GM12891 (cell line): ENCODE results near the gene TSPAN15.

Source experiments
- PAX5 ChIP-seq: IDR thresholded peaks from 2 replicates; pipeline ENCODE4 v1.6.1; 2011; ENCODE audit warnings: low read length, moderate library complexity, mild to moderate bottlenecking; ENCODE audit not compliant: insufficient read depth, severe bottlenecking
- POLR2A ChIP-seq: IDR thresholded peaks from 2 replicates; pipeline ENCODE4 v1.6.1; 2011; ENCODE audit warnings: low read depth, low read length, control low read depth
- POLR2AphosphoS5 ChIP-seq: IDR thresholded peaks from 2 replicates; pipeline ENCODE4 v1.6.1; 2011; ENCODE audit warnings: low read depth, low read length, control low read depth
- POU2F2 ChIP-seq: IDR thresholded peaks from 2 replicates; pipeline ENCODE4 v1.6.1; 2011; ENCODE audit warnings: low read depth, mild to moderate bottlenecking, control low read depth, low read length, moderate library complexity
- SPI1 ChIP-seq: IDR thresholded peaks from 2 replicates; pipeline ENCODE4 v1.6.1; 2011; ENCODE audit warnings: low read depth, low read length, control low read depth
- TAF1 ChIP-seq: IDR thresholded peaks from 2 replicates; pipeline ENCODE4 v1.6.1; 2011; ENCODE audit warnings: low read depth, low read length, control low read depth

GRCh38 chr10:69515699-69516259 is 64.5 kb downstream of the TSPAN15 start:
- TF ChIP-seq POLR2A: no peak
- no peak for TF ChIP-seq SPI1
- TF ChIP-seq TAF1: no peak
- no peak for TF ChIP-seq POLR2AphosphoS5
- no peak for TF ChIP-seq POU2F2
- TF ChIP-seq PAX5: no peak
